Large intestine (tissue), 3 donors: Measurements from ENCODE around the gene GPATCH2L. TPM values are rescaled to one million over a fixed set of nuclear protein-coding genes. Genes with fewer than 3 reads are reported as not detected.

Experiments
- DNase-seq, 2 donors: peaks; one replicate each; pipeline versions ENCODE4 v3.0.0 to v3.0.0-alpha.2; 2013
- H3K27ac ChIP-seq: one replicate; pipeline ENCODE4 v1.5.1; 2013; ENCODE audit warnings: low read length
- H3K27me3 ChIP-seq: 2 replicates; pipeline ENCODE4 v1.6.1; 2013; ENCODE audit warnings: low read length; ENCODE audit not compliant: control insufficient read depth, insufficient read depth
- H3K36me3 ChIP-seq: 2 replicates; pipeline ENCODE4 v1.6.1; 2013; ENCODE audit warnings: low read length; ENCODE audit not compliant: control insufficient read depth, insufficient read depth
- H3K4me1 ChIP-seq: one replicate; pipeline ENCODE4 v1.6.1; 2013; ENCODE audit warnings: low read length; ENCODE audit not compliant: control insufficient read depth, insufficient read depth
- H3K4me3 ChIP-seq: one replicate; pipeline ENCODE4 v1.5.1; 2013; ENCODE audit warnings: low read length
- H3K9me3 ChIP-seq: one replicate; pipeline ENCODE4 v1.6.1; 2013; ENCODE audit warnings: mild to moderate bottlenecking, low read depth, low read length, moderate library complexity; ENCODE audit not compliant: control insufficient read depth
- WGBS: methylation state at CpG from one replicate; pipeline ENCODE4 v1.1.5; 2013; ENCODE audit warnings: low lambda C conversion rate; ENCODE audit not compliant: insufficient coverage; 5-methylcytosine and 5-hydroxymethylcytosine counted together
- polyA plus RNA-seq: library from polyadenylated mRNA; unstranded; fragments of 120-200 nt; gene quantifications from one replicate; pipeline ENCODE4 v1.2.1, GENCODE V29; 2013

Gene GPATCH2L
- polyA plus RNA-seq, 1 donor, result 25.2 TPM

DNA sequence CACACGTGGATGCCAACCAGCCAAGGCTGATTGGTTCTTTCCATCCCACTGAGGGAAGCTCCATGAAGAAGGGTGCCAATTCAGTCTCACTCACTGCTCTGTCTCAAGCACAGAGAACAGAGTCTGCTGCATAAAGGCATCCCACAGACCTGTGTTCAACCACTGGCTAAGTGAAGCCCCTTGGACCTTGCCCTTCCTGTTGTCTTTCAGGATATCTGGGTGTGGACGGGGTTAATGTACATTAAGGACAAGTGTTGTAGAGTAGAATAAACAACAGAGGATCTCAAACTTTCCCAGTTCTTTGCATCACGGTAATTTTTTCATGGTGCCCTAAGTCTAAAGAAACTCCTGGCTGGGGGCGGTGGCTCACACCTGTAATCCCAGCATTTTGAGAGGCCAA lies 33.1 kb upstream of the GPATCH2L start:
- Histone ChIP-seq H3K27me3 (no peaks in the 10 kb centered on the region), H3K9me3 (no peaks in the 10 kb centered on the region), H3K36me3 (no peaks in the 10 kb centered on the region), H3K27ac (no peak overlapping the region), H3K4me1 (no peaks in the 10 kb centered on the region), H3K4me3 (no peak overlapping the region)
- WGBS, result no CpG with 5 or more reads among the region's 4 CpGs
- peak in 1 of 2 donors; percentile 36 for DNase-seq

GRCh38 chr14:76121089-76121748 lies 30.5 kb upstream of the GPATCH2L start:
- Histone ChIP-seq H3K4me3 (no peak overlapping the region), H3K4me1 (no peaks in the 10 kb centered on the region), H3K9me3 (no peaks in the 10 kb centered on the region), H3K27me3 (no peaks in the 10 kb centered on the region), H3K36me3 (no peaks in the 10 kb centered on the region), H3K27ac (no peak overlapping the region)
- WGBS, result no CpG with 5 or more reads among the region's 4 CpGs
- DNase-seq, result no peak

DNA sequence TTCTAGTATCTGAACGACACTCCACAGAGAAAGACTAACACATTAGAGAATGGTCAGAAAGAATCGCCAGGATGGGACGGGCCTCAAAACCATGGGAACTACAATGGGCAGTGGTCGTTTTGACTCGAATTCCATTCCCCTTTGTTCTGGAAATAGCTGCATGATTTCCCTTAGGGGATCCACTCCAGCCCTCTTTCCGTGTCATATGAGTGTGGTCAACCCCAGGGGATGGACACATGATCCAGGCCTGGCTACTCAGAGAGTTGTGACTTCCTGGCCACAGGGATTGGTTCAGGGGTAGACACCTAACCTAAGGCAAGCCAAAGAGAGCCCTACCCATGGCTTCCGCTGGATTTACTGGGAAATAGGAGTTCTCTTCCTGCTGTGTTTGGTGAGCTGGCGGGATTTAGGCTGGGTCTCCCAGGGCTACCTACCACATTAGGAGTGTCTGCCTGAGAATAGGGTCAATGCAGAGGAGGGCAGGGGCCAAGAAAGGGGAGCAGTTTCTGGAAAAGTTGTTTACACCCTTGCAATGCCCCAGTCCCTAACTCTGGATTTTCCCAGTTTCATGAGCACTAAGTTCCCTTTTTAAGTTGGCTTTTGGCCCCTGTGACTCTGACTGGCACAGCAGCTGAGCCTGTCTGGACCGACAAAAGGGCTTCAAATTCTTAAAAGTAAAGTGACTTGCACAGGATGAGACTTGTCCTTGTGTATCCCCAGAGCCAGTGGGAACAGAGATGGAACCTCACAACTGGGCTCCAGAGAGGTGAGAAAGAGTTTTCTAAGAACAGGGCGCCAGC lies 28.1 kb upstream of the GPATCH2L start:
- DNase-seq, result no peak
- H3K4me3 ChIP-seq, result no peak overlapping the region
- no peaks in the 10 kb centered on the region for H3K9me3 ChIP-seq
- H3K27me3 ChIP-seq, result peaks cover 4% of the 10 kb centered on the region
- WGBS, result no CpG with 5 or more reads among the region's 10 CpGs
- no peaks in the 10 kb centered on the region for H3K4me1 ChIP-seq
- H3K27ac ChIP-seq, result no peak overlapping the region
- no peaks in the 10 kb centered on the region for H3K36me3 ChIP-seq

DNA sequence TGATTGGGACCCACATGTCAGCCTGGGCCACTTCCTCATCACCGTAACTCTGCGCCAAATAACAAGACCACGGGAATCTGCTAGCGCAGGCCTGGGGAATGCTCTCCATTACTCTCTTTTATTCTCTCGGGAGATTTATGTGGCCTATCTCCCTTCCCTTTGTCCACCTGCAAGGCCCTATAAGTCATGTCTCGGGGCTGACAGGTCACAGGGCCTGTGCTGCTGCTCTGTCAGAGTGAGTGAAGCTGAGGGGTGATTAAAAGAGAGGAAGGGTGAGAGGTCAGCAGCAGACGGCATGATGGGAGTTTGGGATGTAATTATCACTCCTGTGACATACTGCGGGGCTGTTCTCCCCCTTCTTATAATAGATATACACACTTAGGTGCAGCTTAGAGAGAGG lies 26.2 kb upstream of the GPATCH2L start:
- Histone ChIP-seq H3K27ac (no peak overlapping the region), H3K4me1 (no peaks in the 10 kb centered on the region), H3K36me3 (no peaks in the 10 kb centered on the region), H3K4me3 (no peak overlapping the region), H3K27me3 (peaks cover 13% of the 10 kb centered on the region), H3K9me3 (no peaks in the 10 kb centered on the region)
- no peak for DNase-seq
- 33% methylated on average over 1 of the region's 8 CpGs for WGBS

DNA sequence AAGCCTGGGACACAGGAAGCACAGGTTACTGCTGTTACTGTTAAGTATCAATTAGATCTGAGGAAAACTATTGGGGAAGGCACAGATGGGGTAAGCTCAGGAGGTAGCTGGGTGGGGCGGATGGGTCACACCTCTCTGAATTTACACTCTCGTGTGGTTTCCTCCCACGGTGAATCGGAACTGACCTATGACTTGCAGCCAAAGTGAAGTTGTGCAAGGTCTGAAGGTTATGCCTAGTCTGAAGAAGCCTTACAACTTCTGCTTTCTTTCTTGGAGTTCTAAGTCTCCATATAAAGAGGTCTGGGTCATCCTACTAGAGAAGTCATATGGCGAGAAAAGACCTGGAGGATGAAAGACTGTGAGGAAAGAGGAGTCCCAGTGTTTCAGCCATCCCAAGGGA lies 25.6 kb upstream of the GPATCH2L start:
- H3K9me3 ChIP-seq, result no peaks in the 10 kb centered on the region
- DNase-seq, result no peak
- no CpG with 5 or more reads among the region's 5 CpGs for WGBS
- H3K27ac ChIP-seq, result no peak overlapping the region
- no peaks in the 10 kb centered on the region for H3K36me3 ChIP-seq
- peaks cover 18% of the 10 kb centered on the region for H3K27me3 ChIP-seq
- no peaks in the 10 kb centered on the region for H3K4me1 ChIP-seq
- no peak overlapping the region for H3K4me3 ChIP-seq

GRCh38 chr14:76129851-76130576 lies 21.7 kb upstream of the GPATCH2L start:
- WGBS, result no CpG with 5 or more reads among the region's 3 CpGs
- no peak for DNase-seq
- H3K27ac ChIP-seq, result no peak overlapping the region
- H3K9me3 ChIP-seq, result no peaks in the 10 kb centered on the region
- H3K27me3 ChIP-seq, result peaks cover 51% of the 10 kb centered on the region
- H3K36me3 ChIP-seq, result no peaks in the 10 kb centered on the region
- no peak overlapping the region for H3K4me3 ChIP-seq
- no peaks in the 10 kb centered on the region for H3K4me1 ChIP-seq

DNA sequence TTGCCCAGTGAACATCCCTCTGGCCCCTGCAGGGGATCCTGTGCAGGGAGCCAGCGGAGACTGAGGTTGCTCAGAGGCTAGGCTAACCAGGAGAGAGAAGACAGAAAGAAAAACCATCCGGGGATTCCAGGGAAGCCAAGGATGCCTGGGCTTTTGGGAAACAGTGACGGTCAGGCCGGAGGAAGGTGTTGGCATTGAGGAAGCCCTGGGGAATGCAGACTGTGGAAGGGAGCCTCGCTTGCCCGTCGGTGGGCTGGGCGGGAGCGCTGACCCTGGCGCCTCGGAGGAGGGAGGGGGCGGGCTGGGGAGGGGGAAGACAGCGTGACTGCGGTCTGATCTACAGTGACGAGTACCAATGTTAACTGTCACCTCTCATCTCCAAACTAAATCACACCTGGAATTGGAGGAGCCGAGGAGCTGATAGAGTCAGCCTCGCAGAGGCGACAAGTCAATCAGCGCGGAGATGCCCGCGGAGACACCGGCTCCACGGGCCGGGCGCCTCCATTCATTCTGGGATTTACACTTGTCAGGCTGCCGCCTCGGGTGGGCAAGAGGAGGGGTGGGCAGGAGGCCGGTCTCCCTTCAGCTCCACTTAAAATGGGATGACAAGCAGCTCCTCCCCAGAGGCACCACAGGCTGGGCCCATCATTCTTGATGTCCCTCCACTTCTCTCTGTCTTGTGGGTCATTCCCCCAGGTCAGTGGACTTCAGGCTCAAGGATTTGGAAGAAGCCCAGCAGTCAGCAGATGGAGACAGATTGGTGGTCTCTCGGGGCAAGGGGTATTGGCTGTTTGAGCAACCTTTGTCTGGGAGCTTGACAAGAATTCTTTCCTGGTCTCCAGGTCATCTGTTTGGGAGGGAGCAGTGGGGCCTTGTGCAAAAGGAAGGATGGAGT lies 20.4 kb upstream of the GPATCH2L start:
- Histone ChIP-seq H3K4me3 (no peak overlapping the region), H3K27ac (no peak overlapping the region), H3K36me3 (no peaks in the 10 kb centered on the region), H3K4me1 (no peaks in the 10 kb centered on the region), H3K9me3 (no peaks in the 10 kb centered on the region), H3K27me3 (peaks cover 63% of the 10 kb centered on the region)
- WGBS, result no CpG with 5 or more reads among the region's 30 CpGs
- no peak for DNase-seq

DNA sequence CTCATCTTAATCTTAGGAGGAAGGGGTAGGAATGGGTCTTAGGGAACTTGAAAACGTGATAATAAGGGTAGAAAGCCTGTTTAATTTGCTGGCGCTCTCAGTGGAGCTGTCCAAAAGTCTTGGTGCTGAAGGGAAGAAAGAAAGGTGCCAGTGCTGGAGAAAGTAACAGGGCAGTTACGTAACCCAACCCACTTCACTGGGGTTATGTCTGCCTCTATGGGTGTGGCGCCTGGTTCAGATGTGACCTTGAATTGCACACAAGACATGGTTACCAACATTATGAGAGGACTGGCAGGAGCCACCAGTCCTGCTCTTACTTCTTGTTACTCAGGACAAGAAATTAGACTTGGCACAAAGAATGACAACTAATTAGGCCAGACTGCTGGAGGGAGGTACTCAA lies 18.6 kb upstream of the GPATCH2L start:
- no peak overlapping the region for H3K4me3 ChIP-seq
- no peaks in the 10 kb centered on the region for H3K36me3 ChIP-seq
- H3K27ac ChIP-seq, result no peak overlapping the region
- no peaks in the 10 kb centered on the region for H3K4me1 ChIP-seq
- H3K27me3 ChIP-seq, result peaks cover 77% of the 10 kb centered on the region
- no peaks in the 10 kb centered on the region for H3K9me3 ChIP-seq
- 0% methylated on average over 1 of the region's 4 CpGs for WGBS
- peak in 1 of 2 donors; percentile 21 for DNase-seq

DNA sequence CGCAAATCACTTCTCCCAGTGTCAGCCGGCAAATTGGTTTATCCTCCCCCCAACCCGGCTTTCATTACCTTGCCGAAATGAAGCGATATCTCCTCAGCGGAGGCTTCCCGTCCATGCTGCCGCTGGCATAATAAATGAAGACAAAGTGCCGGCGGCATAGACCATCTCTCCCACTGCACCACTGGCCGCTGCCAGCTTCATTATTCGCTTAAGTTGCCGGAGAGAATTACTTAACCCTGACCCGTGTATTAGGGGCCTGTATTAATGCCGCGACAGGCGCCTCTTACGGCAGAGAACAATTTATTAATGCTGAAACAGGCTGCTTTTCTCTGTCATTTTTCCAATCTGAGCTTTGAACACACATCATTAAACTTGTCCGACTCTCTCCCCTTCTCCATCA lies 17.5 kb upstream of the GPATCH2L start:
- no peaks in the 10 kb centered on the region for H3K36me3 ChIP-seq
- DNase-seq, result no peak
- H3K4me1 ChIP-seq, result no peaks in the 10 kb centered on the region
- H3K4me3 ChIP-seq, result no peak overlapping the region
- 84% methylated on average over 7 of the region's 19 CpGs for WGBS
- no peak overlapping the region for H3K27ac ChIP-seq
- peaks cover 86% of the 10 kb centered on the region for H3K27me3 ChIP-seq
- no peaks in the 10 kb centered on the region for H3K9me3 ChIP-seq

DNA sequence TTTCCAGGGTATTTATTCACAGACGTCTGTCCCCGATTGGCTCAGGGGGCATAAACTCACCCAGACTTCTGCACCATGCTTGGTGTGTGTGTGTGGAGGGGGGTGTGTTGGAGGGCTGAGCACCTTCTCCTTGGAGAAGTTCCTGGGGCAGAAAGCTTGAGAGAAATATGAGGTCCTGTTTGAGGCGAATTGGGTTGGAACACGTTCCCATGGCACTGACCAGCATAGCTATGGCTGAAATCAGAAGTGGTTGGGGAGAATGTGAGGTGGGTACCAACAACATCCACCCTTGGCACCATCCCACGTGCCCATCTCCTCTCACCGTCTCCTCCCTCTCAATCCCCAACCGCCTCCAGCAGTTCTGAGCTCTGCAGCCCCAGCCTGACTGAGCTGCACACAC lies 16.0 kb upstream of the GPATCH2L start:
- no peak for DNase-seq
- peaks cover 90% of the 10 kb centered on the region for H3K27me3 ChIP-seq
- H3K4me3 ChIP-seq, result no peak overlapping the region
- no peak overlapping the region for H3K27ac ChIP-seq
- no peaks in the 10 kb centered on the region for H3K4me1 ChIP-seq
- H3K9me3 ChIP-seq, result no peaks in the 10 kb centered on the region
- whole genome bisulfite sequencing, result no CpG with 5 or more reads among the region's 7 CpGs
- H3K36me3 ChIP-seq, result no peaks in the 10 kb centered on the region
